ENCODE data around the gene IFITM2. TPM values are rescaled to one million over a fixed set of nuclear protein-coding genes. Genes with fewer than 3 reads are reported as not detected.

Gene IFITM2
- total and polyA plus RNA-seq, 2 of the 13 experiments (the other 11 are each of a cell fraction or from before 2014, with no cell fraction given), result 13.8 to 267 TPM

- TF ChIP-seq, protein P1, sequence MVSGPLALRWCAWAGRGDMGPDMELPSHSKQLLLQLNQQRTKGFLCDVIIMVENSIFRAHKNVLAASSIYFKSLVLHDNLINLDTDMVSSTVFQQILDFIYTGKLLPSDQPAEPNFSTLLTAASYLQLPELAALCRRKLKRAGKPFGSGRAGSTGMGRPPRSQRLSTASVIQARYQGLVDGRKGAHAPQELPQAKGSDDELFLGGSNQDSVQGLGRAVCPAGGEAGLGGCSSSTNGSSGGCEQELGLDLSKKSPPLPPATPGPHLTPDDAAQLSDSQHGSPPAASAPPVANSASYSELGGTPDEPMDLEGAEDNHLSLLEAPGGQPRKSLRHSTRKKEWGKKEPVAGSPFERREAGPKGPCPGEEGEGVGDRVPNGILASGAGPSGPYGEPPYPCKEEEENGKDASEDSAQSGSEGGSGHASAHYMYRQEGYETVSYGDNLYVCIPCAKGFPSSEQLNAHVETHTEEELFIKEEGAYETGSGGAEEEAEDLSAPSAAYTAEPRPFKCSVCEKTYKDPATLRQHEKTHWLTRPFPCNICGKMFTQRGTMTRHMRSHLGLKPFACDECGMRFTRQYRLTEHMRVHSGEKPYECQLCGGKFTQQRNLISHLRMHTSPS (CRISPR knock-in tag; IDR thresholded peaks at IDR 0.05; ENCODE audit: low read depth), result no peak
These were observed 30.1 kb downstream of the IFITM2 start (continued) for GRCh38 chr11:337711-338110.

DNA sequence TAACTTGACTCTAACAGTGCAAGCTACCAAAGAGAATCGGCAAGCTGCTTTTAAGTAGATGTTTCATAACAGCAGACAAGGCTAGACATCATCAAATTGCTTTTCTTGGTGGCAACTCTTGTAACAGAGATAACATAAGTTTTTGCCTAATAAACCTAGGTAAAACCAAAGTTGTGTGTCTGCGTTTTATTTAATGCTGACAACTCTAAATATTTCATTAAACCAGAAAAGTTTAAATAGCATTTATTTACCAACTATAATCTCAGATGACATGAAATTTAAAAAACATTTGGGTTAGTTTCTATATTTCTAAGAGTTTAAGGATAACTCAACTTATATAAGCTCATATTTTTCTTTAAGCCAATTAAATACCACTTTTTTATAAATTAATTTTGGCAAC lies 32.3 kb downstream of the IFITM2 start:
- no peaks in the 10 kb centered on the region for H3K79me2 ChIP-seq (ENCODE audit: insufficient read depth, low read length)
- H3K27me3 ChIP-seq (ENCODE audit: control insufficient read depth in 1 of 2, insufficient read depth in 2 of 2, low read length in 2 of 2), result peaks cover 1 to 15% of the 10 kb centered on the region in 2 experiments; a peak in 3 of 5 replicates
- no peak for DNase-seq (ENCODE audit: low spot score)
- H3K4me1 ChIP-seq (ENCODE audit: insufficient read depth, low read length), result peaks cover 15% of the 10 kb centered on the region
- WGBS (ENCODE audit: low lambda C conversion rate), result 45% methylated on average over 2 of the region's 2 CpGs
- intact Hi-C loops (cut with micrococcal nuclease; ENCODE audit: unreplicated experiment), result no loop called here
- BruUV-seq (replicated peaks), result no TSS peak
- no peaks in the 10 kb centered on the region for H4K20me1 ChIP-seq (ENCODE audit: insufficient read depth, low read length)
- no peak for ATAC-seq
- no peak overlapping the region for H3K9ac ChIP-seq (ENCODE audit: insufficient read depth, low read depth, low read length)
- H3K4me3 ChIP-seq (replicated peaks in 1 of 3; ENCODE audit: insufficient read depth in 1 of 3, low read depth in 2 of 3, low read length in 3 of 3), result no peak overlapping the region
- FAIRE-seq, result no peak
- H3K9me3 ChIP-seq (ENCODE audit: low read length), result no peaks in the 10 kb centered on the region
- H3K4me2 ChIP-seq (ENCODE audit: low read depth, low read length), result no peak overlapping the region
- peak; percentile 63; the same call in 1 of the 2 replicates for TF ChIP-seq MAFF (IDR thresholded peaks at IDR 0.05; ENCODE audit: low read depth, low read length)
- no peak for TF ChIP-seq ZNF256 (CRISPR knock-in tag; conservative IDR thresholded peaks at IDR 0.05)
- TF ChIP-seq DNMT1 (CRISPR knock-in tag; IDR thresholded peaks at IDR 0.05), result no peak
- TF ChIP-seq ZNF350 (CRISPR knock-in tag; IDR thresholded peaks at IDR 0.05; ENCODE audit: borderline replicate concordance, low read depth), result no peak
- no peak for TF ChIP-seq ATF6 (CRISPR knock-in tag; conservative IDR thresholded peaks at IDR 0.05)
- no peak for TF ChIP-seq SAP130 (CRISPR knock-in tag; IDR thresholded peaks at IDR 0.05; ENCODE audit: low read depth)
- peak; percentile 44 to 72; a peak in 3 of 4 replicates for TF ChIP-seq MAFK (conservative IDR thresholded peaks at IDR 0.05 in 1 of 2, IDR thresholded peaks at IDR 0.05 in 1 of 2; ENCODE audit: low read length in 2 of 2)
- H2AFZ ChIP-seq (ENCODE audit: low read length), result no peak overlapping the region
- ChIA-PET POLR2A (interaction anchor here (1.2 to 2.2 kb wide), 3 partner anchors 9 to 14 kb away, joined by 4 to 10 read pairs (median 5); no protein-coding TSS in a partner anchor), CTCF (ENCODE audit: low intra/inter-chr PET ratio, low total read pairs) (no interaction called here)
- no peak overlapping the region for H3K27ac ChIP-seq (ENCODE audit: extremely low read length, insufficient read depth, low read length)
- no peaks in the 10 kb centered on the region for H3K36me3 ChIP-seq (replicated peaks in 1 of 2; ENCODE audit: control insufficient read depth in 1 of 2, insufficient read depth in 2 of 2, low read length in 2 of 2)
- in situ Hi-C loops (cut with HindIII; ENCODE audit: extremely low pct_ligation_motif_present, low pct_unique_long_range_greater_than_20kb), result no loop called here

Data from HepG2 (cell line).